Gastroesophageal sphincter (tissue), 4 donors: ENCODE measurements around the gene SAMMSON. TPM values are rescaled to one million over a fixed set of nuclear protein-coding genes. Genes with fewer than 3 reads are reported as not detected.

ENCODE experiments used
- ATAC-seq: fragments of 150-250 bp; one replicate; pipeline ENCODE4 v1.9.1; 2016; ENCODE audit warnings: mild to moderate bottlenecking, moderate library complexity
- H3K27ac ChIP-seq, 4 donors: fragments of 200-600 bp; sonication (generic) in 3 of 4; 1 replicate in 3 of 4; 2 replicates in 1 of 4; pipeline ENCODE4 v1.5.1; 2016 to 2019
- H3K27me3 ChIP-seq: fragments of 200-600 bp; sonication (generic); one replicate; pipeline ENCODE4 v1.5.1; 2019
- H3K36me3 ChIP-seq, 2 donors: fragments of 200-600 bp; sonication (generic); one replicate each; pipeline ENCODE4 v1.5.1; 2019; ENCODE audit warnings: control low read depth in 1 of 2
- H3K4me1 ChIP-seq, 3 donors: fragments of 200-600 bp; sonication (generic); 1 replicate in 2 of 3; 2 replicates in 1 of 3; pipeline ENCODE4 v1.5.1; 2016 to 2019; ENCODE audit warnings: control low read depth in 2 of 3
- H3K4me3 ChIP-seq, 2 donors: fragments of 200-600 bp; sonication (generic); one replicate each; pipeline ENCODE4 v1.5.1; 2019; ENCODE audit warnings: mild to moderate bottlenecking in 1 of 2, moderate library complexity in 1 of 2
- H3K9me3 ChIP-seq, 3 donors: fragments of 200-600 bp; sonication (generic); one replicate each; pipeline ENCODE4 v1.5.1; 2017 to 2019; ENCODE audit warnings: control low read depth in 2 of 3
- EP300 ChIP-seq: sonication (generic); formaldehyde crosslinking; IDR thresholded peaks from one replicate; pipeline ENCODE4 v1.6.1; 2017; ENCODE audit warnings: antibody characterized with exemption, mild to moderate bottlenecking
- POLR2A ChIP-seq, 2 donors: fragments of 450-650 bp; IDR thresholded peaks; one replicate each; pipeline ENCODE4 v1.6.1; 2017; ENCODE audit warnings: antibody characterized with exemption in 2 of 2, mild to moderate bottlenecking in 2 of 2, moderate library complexity in 1 of 2
- POLR2AphosphoS5 ChIP-seq: sonication (generic); formaldehyde crosslinking; IDR thresholded peaks from one replicate; pipeline ENCODE4 v1.6.1; 2017; ENCODE audit warnings: antibody characterized with exemption
- WGBS, 2 donors: methylation state at CpG; one replicate each; pipeline ENCODE4 v1.1.5; 2018; ENCODE audit warnings: low coverage in 1 of 2; 5-methylcytosine and 5-hydroxymethylcytosine counted together
- total RNA-seq, 4 donors: library from RNA; depleted of rRNA; stranded (reverse); fragments of >200 nt; gene quantifications; one replicate each; pipeline ENCODE4 v1.1.0, GENCODE V29; 2016
- TF ChIP-seq, protein P1 (sequence below), 4 experiments: fragments of 200-600 bp in 2 of 4; fragments of 450-650 bp in 2 of 4; sonication (generic) in 1 of 4; IDR thresholded peaks; one replicate each; pipeline ENCODE4 v1.5.1; 2017 to 2019; ENCODE audit warnings: antibody characterized with exemption in 4 of 4, mild to moderate bottlenecking in 2 of 4, moderate library complexity in 2 of 4

Gene SAMMSON
- total RNA-seq, 4 donors from 2014 or later, result 0.40 to 5.7 (median 2.6) TPM

DNA sequence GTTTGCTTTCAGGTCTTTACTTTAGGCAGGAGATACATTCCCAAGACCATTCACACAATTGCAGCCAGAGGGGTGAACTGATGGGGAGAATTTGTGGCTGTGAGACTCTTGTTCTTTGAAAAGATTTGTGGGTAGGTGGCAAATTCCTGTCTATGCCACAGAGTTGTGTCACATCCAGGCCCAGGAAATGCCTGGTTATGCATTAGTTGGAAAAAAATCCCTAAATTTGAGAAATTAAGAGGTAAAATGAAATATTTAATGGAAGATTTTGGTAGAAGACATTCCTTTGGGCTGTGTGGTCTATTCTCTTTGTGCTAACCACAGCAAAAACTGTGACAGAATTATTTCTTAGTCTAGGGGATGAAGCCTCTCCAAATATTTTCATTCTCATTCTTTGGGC, 28.8 kb downstream of the SAMMSON start:
- no peak overlapping the region for H3K27ac ChIP-seq
- H3K36me3 ChIP-seq, result no peaks in the 10 kb centered on the region
- TF ChIP-seq EP300 (no peak), POLR2AphosphoS5 (no peak), POLR2A (IDR thresholded peaks at IDR 0.05) (no peak)
- TF ChIP-seq, protein P1, sequence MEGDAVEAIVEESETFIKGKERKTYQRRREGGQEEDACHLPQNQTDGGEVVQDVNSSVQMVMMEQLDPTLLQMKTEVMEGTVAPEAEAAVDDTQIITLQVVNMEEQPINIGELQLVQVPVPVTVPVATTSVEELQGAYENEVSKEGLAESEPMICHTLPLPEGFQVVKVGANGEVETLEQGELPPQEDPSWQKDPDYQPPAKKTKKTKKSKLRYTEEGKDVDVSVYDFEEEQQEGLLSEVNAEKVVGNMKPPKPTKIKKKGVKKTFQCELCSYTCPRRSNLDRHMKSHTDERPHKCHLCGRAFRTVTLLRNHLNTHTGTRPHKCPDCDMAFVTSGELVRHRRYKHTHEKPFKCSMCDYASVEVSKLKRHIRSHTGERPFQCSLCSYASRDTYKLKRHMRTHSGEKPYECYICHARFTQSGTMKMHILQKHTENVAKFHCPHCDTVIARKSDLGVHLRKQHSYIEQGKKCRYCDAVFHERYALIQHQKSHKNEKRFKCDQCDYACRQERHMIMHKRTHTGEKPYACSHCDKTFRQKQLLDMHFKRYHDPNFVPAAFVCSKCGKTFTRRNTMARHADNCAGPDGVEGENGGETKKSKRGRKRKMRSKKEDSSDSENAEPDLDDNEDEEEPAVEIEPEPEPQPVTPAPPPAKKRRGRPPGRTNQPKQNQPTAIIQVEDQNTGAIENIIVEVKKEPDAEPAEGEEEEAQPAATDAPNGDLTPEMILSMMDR (IDR thresholded peaks at IDR 0.05), result no peak
- H3K4me3 ChIP-seq, result no peak overlapping the region
- H3K9me3 ChIP-seq, result no peaks in the 10 kb centered on the region
- no peaks in the 10 kb centered on the region for H3K27me3 ChIP-seq
- no peak for ATAC-seq
- no peaks in the 10 kb centered on the region for H3K4me1 ChIP-seq

DNA sequence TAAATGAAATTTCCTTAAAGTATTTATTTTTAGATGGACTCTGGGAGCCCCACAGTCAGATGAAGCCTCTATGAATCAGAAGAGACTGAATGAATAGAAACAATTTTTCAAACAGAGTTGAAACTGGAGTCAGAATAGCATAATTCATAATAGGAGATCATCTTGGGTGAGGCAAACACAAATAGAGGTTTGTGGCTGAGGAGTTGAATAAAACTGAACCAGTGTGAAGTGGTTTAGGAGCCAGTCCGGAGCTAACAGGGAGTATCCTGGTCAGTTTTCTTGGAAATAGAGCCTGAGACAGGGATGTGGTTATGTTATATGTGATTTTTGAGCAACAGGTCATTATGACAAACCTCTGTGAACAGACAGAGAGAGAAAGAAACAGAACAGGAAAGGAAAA, 39.2 kb downstream of the SAMMSON start:
- TF ChIP-seq EP300, result no peak
- no peaks in the 10 kb centered on the region for H3K4me1 ChIP-seq
- no peak for ATAC-seq
- WGBS, 2 donors, result 91 to 100% methylated on average over 1 of the region's 1 CpG
- H3K9me3 ChIP-seq, result no peaks in the 10 kb centered on the region
- H3K36me3 ChIP-seq, result no peaks in the 10 kb centered on the region
- no peak overlapping the region for H3K4me3 ChIP-seq
- no peak overlapping the region for H3K27ac ChIP-seq
- H3K27me3 ChIP-seq, result no peaks in the 10 kb centered on the region

DNA sequence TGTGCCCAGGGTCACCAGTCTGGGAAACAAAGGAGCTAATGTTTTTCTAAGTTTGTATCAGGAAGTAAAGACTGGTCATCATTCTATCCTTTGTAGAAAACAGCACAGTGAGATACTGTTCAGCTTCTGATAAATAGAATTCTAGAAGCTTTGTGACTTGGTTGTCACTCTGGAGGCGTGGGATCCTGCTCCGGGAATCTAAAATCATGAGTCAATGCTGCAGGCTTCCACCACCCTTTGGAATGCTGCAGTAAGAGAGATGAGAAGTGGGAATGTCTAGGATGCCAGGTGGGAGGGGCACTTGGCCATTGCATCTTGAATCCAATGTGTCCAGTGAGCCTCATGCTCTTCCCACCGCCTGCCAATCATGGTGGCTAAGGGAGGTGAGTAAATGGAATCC, 40.9 kb downstream of the SAMMSON start:
- Histone ChIP-seq H3K27me3 (no peaks in the 10 kb centered on the region), H3K4me1 (no peaks in the 10 kb centered on the region), H3K9me3 (no peaks in the 10 kb centered on the region), H3K27ac (no peak overlapping the region), H3K4me3 (no peak overlapping the region), H3K36me3 (no peaks in the 10 kb centered on the region)
- ATAC-seq, result no peak
- 60 to 88% methylated on average over 1 to 3 of the region's 3 CpGs for WGBS, 2 donors
- TF ChIP-seq, protein P1 (IDR thresholded peaks at IDR 0.05), result no peak
- TF ChIP-seq POLR2AphosphoS5, result no peak
- no peak for TF ChIP-seq EP300
- TF ChIP-seq POLR2A (IDR thresholded peaks at IDR 0.05), result no peak

DNA sequence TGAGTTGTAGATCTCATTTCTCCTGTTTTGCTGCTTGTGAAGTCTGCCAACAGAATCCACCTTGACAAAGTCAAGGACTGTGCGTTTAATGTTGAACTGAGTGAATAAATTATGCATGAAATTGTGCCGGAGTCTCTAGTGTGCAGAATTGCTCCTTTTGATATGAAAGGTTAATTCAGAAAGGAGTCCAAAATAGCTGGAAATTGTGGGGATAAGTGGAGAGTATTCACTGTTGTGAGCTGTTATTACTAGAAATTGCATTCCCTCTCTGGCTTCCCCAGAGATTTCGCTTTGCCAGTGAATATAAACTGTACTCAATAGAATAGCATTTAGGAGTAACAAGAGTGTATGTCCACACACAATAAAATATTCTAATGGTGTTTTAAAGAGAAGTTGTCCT, 43.1 kb downstream of the SAMMSON start:
- H3K9me3 ChIP-seq, result no peaks in the 10 kb centered on the region
- H3K4me3 ChIP-seq, result no peak overlapping the region
- no peaks in the 10 kb centered on the region for H3K36me3 ChIP-seq
- no peak for ATAC-seq
- no peaks in the 10 kb centered on the region for H3K27me3 ChIP-seq
- 45 to 83% methylated on average over 2 of the region's 3 CpGs for WGBS, 2 donors
- TF ChIP-seq, protein P1 (IDR thresholded peaks at IDR 0.05), result no peak
- TF ChIP-seq EP300 (no peak), POLR2AphosphoS5 (no peak), POLR2A (IDR thresholded peaks at IDR 0.05) (no peak)
- no peaks in the 10 kb centered on the region for H3K4me1 ChIP-seq
- H3K27ac ChIP-seq, result no peak overlapping the region

DNA sequence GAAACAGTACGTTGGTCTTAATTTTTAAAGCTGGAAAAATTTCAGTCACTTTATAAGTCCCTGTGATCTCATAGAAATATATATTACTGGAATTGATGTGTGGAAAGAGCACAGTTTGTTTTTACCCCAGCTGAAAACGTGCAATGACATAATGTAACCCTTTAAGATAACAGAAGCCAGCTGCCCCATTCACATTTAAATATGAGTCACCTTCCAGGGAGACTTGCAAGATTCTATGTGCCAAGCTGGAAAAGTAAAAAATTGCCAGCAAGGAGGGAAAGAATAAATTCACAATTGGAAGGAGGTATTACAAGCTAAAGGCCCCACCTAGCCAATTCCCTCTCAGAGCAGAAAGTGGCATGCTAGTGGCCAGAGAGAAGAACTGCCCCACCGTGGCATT, 50.2 kb downstream of the SAMMSON start:
- no peaks in the 10 kb centered on the region for H3K27me3 ChIP-seq
- ATAC-seq, result no peak
- H3K4me1 ChIP-seq, result peaks cover 0 to 6% (median 0%) of the 10 kb centered on the region in 3 donors
- 42 to 43% methylated on average over 3 of the region's 3 CpGs for WGBS, 2 donors
- H3K36me3 ChIP-seq, result no peaks in the 10 kb centered on the region
- no peak overlapping the region for H3K27ac ChIP-seq
- no peaks in the 10 kb centered on the region for H3K9me3 ChIP-seq
- H3K4me3 ChIP-seq, result no peak overlapping the region
- TF ChIP-seq POLR2A (IDR thresholded peaks at IDR 0.05), result no peak
- peak; percentile 79 for TF ChIP-seq POLR2AphosphoS5
- TF ChIP-seq, protein P1 (IDR thresholded peaks at IDR 0.05), result no peak
- no peak for TF ChIP-seq EP300

DNA sequence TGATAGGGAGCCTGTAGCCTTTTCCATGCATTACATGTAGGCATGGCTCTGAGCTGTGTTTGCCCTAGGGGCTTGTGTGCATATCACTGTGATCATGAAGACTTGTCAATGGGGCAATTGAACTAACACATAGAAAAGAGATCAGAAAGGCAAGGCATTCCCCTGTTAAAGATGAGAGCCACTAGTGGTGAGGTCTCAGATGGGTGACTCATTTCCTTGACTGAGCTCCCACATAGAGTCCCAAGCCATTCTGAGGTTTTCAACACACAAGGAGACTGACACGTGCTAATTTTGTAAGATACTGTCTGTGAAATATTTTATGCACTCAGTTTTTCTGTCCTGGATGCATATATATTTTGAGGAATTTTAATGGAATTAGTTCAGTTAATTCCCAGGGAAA, 53.8 kb downstream of the SAMMSON start:
- Histone ChIP-seq H3K36me3 (no peaks in the 10 kb centered on the region), H3K4me3 (no peak overlapping the region), H3K9me3 (no peaks in the 10 kb centered on the region), H3K27me3 (no peaks in the 10 kb centered on the region), H3K27ac (no peak overlapping the region), H3K4me1 (peaks cover 0 to 6% (median 0%) of the 10 kb centered on the region in 3 donors)
- ATAC-seq, result no peak
- 67 to 100% methylated on average over 1 of the region's 1 CpG for WGBS, 2 donors
- TF ChIP-seq POLR2A (IDR thresholded peaks at IDR 0.05), result no peak
- TF ChIP-seq POLR2AphosphoS5, result no peak
- TF ChIP-seq, protein P1 (IDR thresholded peaks at IDR 0.05), result no peak
- no peak for TF ChIP-seq EP300
